AG04449 (cell line): ENCODE measurements around the gene RAB5IF.

ENCODE experiments used
- CTCF ChIA-PET: fragments of 350-600 bp; formaldehyde crosslinking; extraction: SDS; loops from one replicate; lab custom pipeline; 2021; ENCODE audit warnings: antibody characterized with exemption; lab: Yijun Ruan, JAX
- POLR2A ChIA-PET: fragments of 400-600, 350-600 bp; formaldehyde crosslinking; extraction: SDS; loops from one replicate; lab custom pipeline; 2020; ENCODE audit warnings: antibody characterized with exemption, inconsistent platforms; lab: Yijun Ruan, JAX
- DNase-seq: peaks from one replicate; pipeline ENCODE4 v3.0.0-alpha.2; 2010; ENCODE audit warnings: low read depth, low spot score
- H3K4me3 ChIP-seq: 2 replicates; pipeline ENCODE4 v1.5.1; 2011; ENCODE audit warnings: low read depth, mild to moderate bottlenecking, control low read depth, low read length
- CTCF ChIP-seq: IDR thresholded peaks from one replicate; pipeline ENCODE4 v1.5.1; 2011; ENCODE audit warnings: mild to moderate bottlenecking, moderate library complexity, low read length, control low read depth, inconsistent platforms; ENCODE audit not compliant: insufficient read depth; ENCODE audit errors: missing control alignments

RAB5IF gene

GRCh38 chr20:36569847-36570429 lies 35.6 kb upstream of the RAB5IF start:
- TF ChIP-seq CTCF, result no peak
- DNase-seq, result no peak
- no peak overlapping the region for H3K4me3 ChIP-seq
- POLR2A ChIA-PET, result interaction anchor here (0.8 kb wide), 2 partner anchors 17 to 19 kb away, joined by 3 to 4 read pairs; no protein-coding TSS in a partner anchor
- CTCF ChIA-PET, result interaction anchor here (0.9 to 7.8 kb wide), 4 partner anchors 11 to 185 kb away, joined by 3 to 48 read pairs (median 22); partner anchors contain the start of gene RAB5IF

GRCh38 chr20:36571564-36572504 lies 33.7 kb upstream of the RAB5IF start:
- ChIA-PET CTCF (interaction anchor here (0.7 to 7.8 kb wide), 4 partner anchors 10 to 41 kb away, joined by 3 to 48 read pairs (median 22); partner anchors contain the start of gene RAB5IF), POLR2A (interaction anchor here (0.9 kb wide), 1 partner anchor 18 kb away, joined by 3 read pairs; no protein-coding TSS in a partner anchor)
- TF ChIP-seq CTCF, result no peak
- DNase-seq, result no peak
- no peak overlapping the region for H3K4me3 ChIP-seq

GRCh38 chr20:36572701-36573102 lies 32.9 kb upstream of the RAB5IF start:
- peak overlapping the region; percentile 54 for H3K4me3 ChIP-seq
- ChIA-PET CTCF (interaction anchor here (1.0 to 7.8 kb wide), 4 partner anchors 14 to 40 kb away, joined by 3 to 48 read pairs (median 22); partner anchors contain the start of gene RAB5IF), POLR2A (interaction anchor here (1.0 kb wide), 1 partner anchor 20 kb away, joined by 3 read pairs; no protein-coding TSS in a partner anchor)
- DNase-seq, result no peak
- TF ChIP-seq CTCF, result no peak

- H3K4me3 ChIP-seq, result peak within 1 kb of the TSS; percentile 70
- no peak for TF ChIP-seq CTCF
- ChIA-PET CTCF (interaction anchor here (1.0 to 7.8 kb wide), 5 partner anchors 15 to 40 kb away, joined by 3 to 48 read pairs (median 3); partner anchors contain the start of gene RAB5IF), POLR2A (interaction anchor here (0.5 to 1.0 kb wide), 2 partner anchors 20 to 314 kb away, joined by 3 read pairs; no protein-coding TSS in a partner anchor)
- no peak for DNase-seq
Observed at GRCh38 chr20:36573103-36573797, 32.3 kb upstream of the RAB5IF start, which contains the start of gene TGIF2. TGIF2 (plus strand) TSS chr20:36573597; CDS start chr20:36578775, 5,178 bp downstream.

- ChIA-PET CTCF (interaction anchor here (1.1 to 7.8 kb wide), 2 partner anchors 21 to 31 kb away, joined by 3 to 48 read pairs; partner anchors contain the start of gene RAB5IF), POLR2A (interaction anchor here (0.5 to 1.0 kb wide), 3 partner anchors 14 to 313 kb away, joined by 3 to 4 read pairs (median 3); no protein-coding TSS in a partner anchor)
- TF ChIP-seq CTCF, result no peak
- peak overlapping the region; percentile 70 for H3K4me3 ChIP-seq
- no peak for DNase-seq
Observed at GRCh38 chr20:36573798-36574365, 31.7 kb upstream of the RAB5IF start.
